PC-3 (cell line): Measurements from ENCODE around the gene RNF146. TPM values are rescaled to one million over a fixed set of nuclear protein-coding genes. Genes with fewer than 3 reads are reported as not detected.

Source experiments
- ATAC-seq: fragments of 200-7000 bp; cut with Tn5 transposase; 2 replicates; pipeline ENCODE4 v1.9.1; 2020; ENCODE audit warnings: mild to moderate bottlenecking, moderate library complexity
- BruUV-seq: library from RNA; stranded (reverse); fragments of 400-500 nt; replicated peaks from 2 replicates; lab custom pipeline; 2021; lab: Mats Ljungman, UMichigan
- CTCF ChIA-PET: fragments of 300-600 bp; sonication (Branson Sonifier 250); formaldehyde crosslinking; loops from one replicate; lab custom pipeline; 2022; ENCODE audit warnings: antibody characterized with exemption; lab: Charles Lee
- POLR2A ChIA-PET: fragments of 300-600 bp; sonication (Branson Sonifier 250); formaldehyde crosslinking; loops from one replicate; lab custom pipeline; 2022; ENCODE audit warnings: antibody characterized with exemption; ENCODE audit not compliant: unreplicated experiment; lab: Charles Lee
- DNase-seq: peaks from one replicate; pipeline ENCODE4 v3.0.0-alpha.2; 2015
- H2AFZ ChIP-seq: fragments of 300-600 bp; sonication (generic); 2 replicates; pipeline ENCODE4 v1.6.0; 2016; ENCODE audit warnings: antibody characterized with exemption, low read length
- H3F3A ChIP-seq: fragments of 300-600 bp; sonication (generic); one replicate; pipeline ENCODE4 v1.6.0; 2017; ENCODE audit warnings: antibody characterized with exemption, low read length, control low read depth, mild to moderate bottlenecking; ENCODE audit not compliant: unreplicated experiment
- H3K27ac ChIP-seq: fragments of 300-600 bp; sonication (generic); 2 replicates; pipeline ENCODE4 v1.5.1; 2016; ENCODE audit warnings: mild to moderate bottlenecking, low read length
- H3K27me3 ChIP-seq: fragments of 300-600 bp; sonication (generic); 2 replicates; pipeline ENCODE4 v1.6.1; 2016; ENCODE audit warnings: low read length, mixed read lengths
- H3K36me3 ChIP-seq: fragments of 300-600 bp; sonication (generic); 2 replicates; pipeline ENCODE4 v1.6.1; 2016; ENCODE audit warnings: low read depth, mixed run types, low read length, mixed read lengths
- H3K4me1 ChIP-seq: fragments of 300-600 bp; sonication (generic); 2 replicates; pipeline ENCODE4 v1.5.1; 2016; ENCODE audit warnings: low read length; ENCODE audit not compliant: insufficient read depth
- H3K4me2 ChIP-seq: fragments of 300-600 bp; sonication (generic); 2 replicates; pipeline ENCODE4 v1.6.0; 2016; ENCODE audit warnings: low read length
- H3K4me3 ChIP-seq: fragments of 300-600 bp; sonication (generic); 2 replicates; pipeline ENCODE4 v1.5.1; 2016; ENCODE audit warnings: mild to moderate bottlenecking, low read length, mixed read lengths
- H3K79me2 ChIP-seq: fragments of 300-600 bp; sonication (generic); 2 replicates; pipeline ENCODE4 v1.6.1; 2017; ENCODE audit warnings: low read length, mixed read lengths
- H3K9ac ChIP-seq: fragments of 300-600 bp; sonication (generic); 2 replicates; pipeline ENCODE4 v1.6.0; 2016; ENCODE audit warnings: mild to moderate bottlenecking, low read length
- H3K9me2 ChIP-seq: fragments of 300-600 bp; sonication (generic); replicated peaks from 2 replicates; pipeline ENCODE4 v1.6.1; 2016; ENCODE audit warnings: mixed run types, low read length, mixed read lengths
- H3K9me3 ChIP-seq: fragments of 300-600 bp; sonication (generic); 2 replicates; pipeline ENCODE4 v1.6.1; 2016; ENCODE audit warnings: low read length, mixed read lengths
- H4K20me1 ChIP-seq: fragments of 300-600 bp; sonication (generic); 2 replicates; pipeline ENCODE4 v1.6.1; 2016; ENCODE audit warnings: low read length, mixed read lengths
- EZH2 ChIP-seq: fragments of 300-600 bp; sonication (generic); IDR thresholded peaks from one replicate; pipeline ENCODE4 v1.6.1; 2017; ENCODE audit warnings: antibody characterized with exemption, mild to moderate bottlenecking, low read length; ENCODE audit not compliant: unreplicated experiment
- EZH2phosphoT487 ChIP-seq: fragments of 300-600 bp; sonication (generic); IDR thresholded peaks from 2 replicates; pipeline ENCODE4 v1.6.1; 2018; ENCODE audit warnings: mild to moderate bottlenecking, antibody characterized with exemption, low read length, borderline replicate concordance
- intact Hi-C: fragments of 100-400 bp; cut with micrococcal nuclease; formaldehyde crosslinking; loops from 2 replicates; pipeline ENCODE4 v1.9.0; 2023
- total RNA-seq: library from RNA; depleted of rRNA; stranded (reverse); fragments of >200 nt; gene quantifications from 2 replicates; pipeline ENCODE4 v1.2.3, GENCODE V29; 2014
- TF ChIP-seq, protein P1 (sequence below): fragments of 300-600 bp; sonication (generic); conservative IDR thresholded peaks from 2 replicates; pipeline ENCODE4 v1.5.1; 2017; ENCODE audit warnings: antibody characterized with exemption, low read depth, mild to moderate bottlenecking, low read length

RNF146 gene
- total RNA-seq, 1 experiment from 2014 or later, result 11.6 TPM

DNA sequence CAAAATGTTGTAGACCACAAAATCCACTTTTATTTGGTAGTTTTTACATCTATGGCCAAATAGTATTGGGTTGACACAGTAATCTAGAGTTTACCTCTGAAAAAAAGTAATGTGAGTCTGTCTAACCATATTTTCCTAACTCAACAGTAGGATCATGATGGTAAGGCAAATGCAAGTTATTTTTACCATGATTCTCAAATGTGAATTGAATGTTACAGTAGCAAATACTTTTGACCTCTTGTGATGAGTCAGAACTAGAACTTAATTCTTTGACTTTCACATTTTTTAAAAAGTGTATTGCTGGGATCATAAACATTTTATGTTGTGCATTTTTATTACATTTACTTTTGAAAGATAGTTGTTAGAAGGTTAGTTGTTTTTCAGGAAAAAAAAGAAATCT is 22.0 kb downstream of the RNF146 start:
- no peaks in the 10 kb centered on the region for H3K9me2 ChIP-seq
- DNase-seq (no peak), ATAC-seq (no peak)
- no peaks in the 10 kb centered on the region for H3F3A ChIP-seq
- no peaks in the 10 kb centered on the region for H3K4me1 ChIP-seq
- no TSS peak for BruUV-seq
- H3K36me3 ChIP-seq, result peaks cover 6% of the 10 kb centered on the region; the same call in 1 of the 2 replicates
- H3K9ac ChIP-seq, result no peak overlapping the region
- H4K20me1 ChIP-seq, result no peaks in the 10 kb centered on the region
- H3K27ac ChIP-seq, result no peak overlapping the region
- intact Hi-C loops, result no loop called here
- no peak overlapping the region for H2AFZ ChIP-seq
- H3K4me3 ChIP-seq, result no peak overlapping the region
- no peaks in the 10 kb centered on the region for H3K9me3 ChIP-seq
- H3K4me2 ChIP-seq, result no peak overlapping the region
- CTCF ChIA-PET, result no interaction called here
- H3K79me2 ChIP-seq, result no peaks in the 10 kb centered on the region
- H3K27me3 ChIP-seq, result no peaks in the 10 kb centered on the region
- TF ChIP-seq, protein P1, sequence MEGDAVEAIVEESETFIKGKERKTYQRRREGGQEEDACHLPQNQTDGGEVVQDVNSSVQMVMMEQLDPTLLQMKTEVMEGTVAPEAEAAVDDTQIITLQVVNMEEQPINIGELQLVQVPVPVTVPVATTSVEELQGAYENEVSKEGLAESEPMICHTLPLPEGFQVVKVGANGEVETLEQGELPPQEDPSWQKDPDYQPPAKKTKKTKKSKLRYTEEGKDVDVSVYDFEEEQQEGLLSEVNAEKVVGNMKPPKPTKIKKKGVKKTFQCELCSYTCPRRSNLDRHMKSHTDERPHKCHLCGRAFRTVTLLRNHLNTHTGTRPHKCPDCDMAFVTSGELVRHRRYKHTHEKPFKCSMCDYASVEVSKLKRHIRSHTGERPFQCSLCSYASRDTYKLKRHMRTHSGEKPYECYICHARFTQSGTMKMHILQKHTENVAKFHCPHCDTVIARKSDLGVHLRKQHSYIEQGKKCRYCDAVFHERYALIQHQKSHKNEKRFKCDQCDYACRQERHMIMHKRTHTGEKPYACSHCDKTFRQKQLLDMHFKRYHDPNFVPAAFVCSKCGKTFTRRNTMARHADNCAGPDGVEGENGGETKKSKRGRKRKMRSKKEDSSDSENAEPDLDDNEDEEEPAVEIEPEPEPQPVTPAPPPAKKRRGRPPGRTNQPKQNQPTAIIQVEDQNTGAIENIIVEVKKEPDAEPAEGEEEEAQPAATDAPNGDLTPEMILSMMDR, result no peak
- TF ChIP-seq EZH2 (no peak), EZH2phosphoT487 (no peak)
- POLR2A ChIA-PET, result no interaction called here

DNA sequence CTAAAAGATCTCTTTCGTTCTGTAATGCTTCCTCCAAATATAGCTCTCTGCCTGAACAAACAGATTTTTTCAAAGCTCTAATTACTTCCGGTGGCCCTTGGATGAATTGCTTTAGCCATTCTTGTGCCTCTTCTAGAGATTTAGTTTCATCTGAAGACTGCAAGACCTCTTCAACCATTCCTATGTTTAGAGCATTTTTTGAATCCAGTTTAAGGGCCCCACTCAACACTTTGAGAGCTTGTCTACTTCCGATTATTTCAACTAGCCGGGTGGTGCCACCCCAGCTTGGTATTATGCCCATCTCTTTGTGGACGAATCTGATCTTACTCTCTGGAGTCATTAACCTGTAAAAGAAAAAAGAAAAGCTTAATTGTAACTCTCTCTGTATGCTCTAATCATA is 23.3 kb downstream of the RNF146 start:
- H3K4me2 ChIP-seq, result no peak overlapping the region
- POLR2A ChIA-PET, result no interaction called here
- H3K4me1 ChIP-seq, result no peaks in the 10 kb centered on the region
- no peak overlapping the region for H2AFZ ChIP-seq
- no peak for ATAC-seq
- no peaks in the 10 kb centered on the region for H3K9me2 ChIP-seq
- DNase-seq, result no peak
- H3K36me3 ChIP-seq, result peaks cover 6% of the 10 kb centered on the region; the same call in 1 of the 2 replicates
- H4K20me1 ChIP-seq, result no peaks in the 10 kb centered on the region
- no peak overlapping the region for H3K4me3 ChIP-seq
- no peaks in the 10 kb centered on the region for H3K79me2 ChIP-seq
- intact Hi-C loops, result no loop called here
- H3K9me3 ChIP-seq, result no peaks in the 10 kb centered on the region
- H3K27me3 ChIP-seq, result no peaks in the 10 kb centered on the region
- no peak overlapping the region for H3K27ac ChIP-seq
- TF ChIP-seq, protein P1, result no peak
- TF ChIP-seq EZH2 (no peak), EZH2phosphoT487 (no peak)
- no peak overlapping the region for H3K9ac ChIP-seq
- H3F3A ChIP-seq, result no peaks in the 10 kb centered on the region
- CTCF ChIA-PET, result no interaction called here
- BruUV-seq, result no TSS peak

GRCh38 chr6:127290391-127291265 is 24.0 kb downstream of the RNF146 start:
- Histone ChIP-seq H3F3A (no peaks in the 10 kb centered on the region), H3K9me3 (no peaks in the 10 kb centered on the region), H3K79me2 (no peaks in the 10 kb centered on the region), H2AFZ (no peak overlapping the region), H3K27me3 (no peaks in the 10 kb centered on the region), H3K4me3 (no peak overlapping the region), H3K36me3 (peaks cover 6% of the 10 kb centered on the region; the same call in 1 of the 2 replicates), H3K9me2 (no peaks in the 10 kb centered on the region), H3K9ac (no peak overlapping the region), H3K27ac (no peak overlapping the region), H4K20me1 (no peaks in the 10 kb centered on the region), H3K4me2 (no peak overlapping the region), H3K4me1 (no peaks in the 10 kb centered on the region)
- TF ChIP-seq, protein P1, result no peak
- TF ChIP-seq EZH2phosphoT487 (no peak), EZH2 (no peak)
- ATAC-seq (no peak), DNase-seq (no peak)
- ChIA-PET POLR2A (no interaction called here), CTCF (no interaction called here)
- BruUV-seq, result no TSS peak
- intact Hi-C loops, result no loop called here
